Measurements from ENCODE around the gene AKR1C2.

DNA sequence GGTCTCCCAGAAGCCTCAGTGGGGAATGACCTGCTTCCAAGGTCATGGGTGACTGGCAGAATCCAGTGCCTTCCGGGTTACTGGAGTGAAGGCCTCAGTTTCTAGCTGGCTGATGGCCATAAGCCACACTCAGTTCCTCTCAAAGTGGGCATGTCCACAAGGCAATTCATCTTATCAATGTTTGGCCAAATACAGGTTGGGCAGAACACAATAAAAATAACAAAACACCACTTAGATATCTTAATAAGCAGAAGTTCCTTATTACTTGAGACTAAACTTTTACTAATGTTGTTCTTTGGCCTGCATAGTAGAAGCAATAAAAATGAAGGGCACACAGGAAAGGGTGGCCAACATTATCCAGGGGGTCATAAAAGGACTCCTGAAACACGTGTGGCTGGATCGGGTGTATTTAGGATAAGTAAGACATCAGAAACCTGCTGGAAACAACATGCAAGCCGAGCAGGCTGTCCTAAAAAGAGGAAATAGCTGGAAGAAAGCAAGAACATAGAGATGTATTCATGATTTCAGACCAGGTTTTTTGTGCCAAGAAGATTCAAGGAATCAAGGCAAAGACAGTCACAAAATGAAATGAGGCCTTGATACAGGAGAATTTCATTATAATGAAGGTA, 19.6 kb upstream of the AKR1C2 start:
- TF ChIP-seq, protein P1, sequence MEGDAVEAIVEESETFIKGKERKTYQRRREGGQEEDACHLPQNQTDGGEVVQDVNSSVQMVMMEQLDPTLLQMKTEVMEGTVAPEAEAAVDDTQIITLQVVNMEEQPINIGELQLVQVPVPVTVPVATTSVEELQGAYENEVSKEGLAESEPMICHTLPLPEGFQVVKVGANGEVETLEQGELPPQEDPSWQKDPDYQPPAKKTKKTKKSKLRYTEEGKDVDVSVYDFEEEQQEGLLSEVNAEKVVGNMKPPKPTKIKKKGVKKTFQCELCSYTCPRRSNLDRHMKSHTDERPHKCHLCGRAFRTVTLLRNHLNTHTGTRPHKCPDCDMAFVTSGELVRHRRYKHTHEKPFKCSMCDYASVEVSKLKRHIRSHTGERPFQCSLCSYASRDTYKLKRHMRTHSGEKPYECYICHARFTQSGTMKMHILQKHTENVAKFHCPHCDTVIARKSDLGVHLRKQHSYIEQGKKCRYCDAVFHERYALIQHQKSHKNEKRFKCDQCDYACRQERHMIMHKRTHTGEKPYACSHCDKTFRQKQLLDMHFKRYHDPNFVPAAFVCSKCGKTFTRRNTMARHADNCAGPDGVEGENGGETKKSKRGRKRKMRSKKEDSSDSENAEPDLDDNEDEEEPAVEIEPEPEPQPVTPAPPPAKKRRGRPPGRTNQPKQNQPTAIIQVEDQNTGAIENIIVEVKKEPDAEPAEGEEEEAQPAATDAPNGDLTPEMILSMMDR (IDR thresholded peaks at IDR 0.05) = no peak
- TF ChIP-seq POLR2A (IDR thresholded peaks at IDR 0.05) = no peak

Data from heart left ventricle (tissue), 13 donors.